GM12878 (cell line): Measurements from ENCODE around the gene LDB3. TPM values are rescaled to one million over a fixed set of nuclear protein-coding genes. Genes with fewer than 3 reads are reported as not detected.

Experiments
- ATF7 ChIP-seq: fragments of 450-650 bp; IDR thresholded peaks from 2 replicates; pipeline ENCODE4 v1.6.1; 2016; ENCODE audit warnings: low read depth, mild to moderate bottlenecking
- BMI1 ChIP-seq: fragments of 450-650 bp; IDR thresholded peaks from 2 replicates; pipeline ENCODE4 v1.6.1; 2016; ENCODE audit warnings: mild to moderate bottlenecking, moderate library complexity, borderline replicate concordance
- CHD2 ChIP-seq: IDR thresholded peaks from 2 replicates; pipeline ENCODE4 v1.6.1; 2011; ENCODE audit warnings: low read depth, low read length, improper control_type of control experiment, borderline replicate concordance
- HCFC1 ChIP-seq: fragments of 150-350 bp; IDR thresholded peaks from 2 replicates; pipeline ENCODE4 v1.6.1; 2014; ENCODE audit warnings: low read length
- HDGF ChIP-seq: fragments of 450-650 bp; IDR thresholded peaks from 2 replicates; pipeline ENCODE4 v1.6.1; 2016; ENCODE audit warnings: antibody characterized with exemption
- KLF5 ChIP-seq: fragments of 450-650 bp; IDR thresholded peaks from 2 replicates; pipeline ENCODE4 v1.6.1; 2014; ENCODE audit warnings: mild to moderate bottlenecking; ENCODE audit not compliant: partially characterized antibody
- RB1 ChIP-seq: fragments of 450-650 bp; formaldehyde crosslinking; IDR thresholded peaks from 2 replicates; pipeline ENCODE4 v1.6.1; 2017; ENCODE audit warnings: mild to moderate bottlenecking, borderline replicate concordance
- RBBP5 ChIP-seq: fragments of 200-600 bp; sonication (generic); conservative IDR thresholded peaks from 2 replicates; pipeline ENCODE4 v1.6.1; 2016
- SMAD1 ChIP-seq: fragments of 450-650 bp; IDR thresholded peaks from 2 replicates; pipeline ENCODE4 v1.6.1; 2018; ENCODE audit warnings: mild to moderate bottlenecking, low read depth; ENCODE audit not compliant: partially characterized antibody
- SP1 ChIP-seq: IDR thresholded peaks from one replicate; pipeline ENCODE4 v1.6.1; 2011; ENCODE audit warnings: low read depth, low read length
- SREBF1 ChIP-seq: IDR thresholded peaks from 2 replicates; pipeline ENCODE4 v1.6.1; 2012; ENCODE audit warnings: mild to moderate bottlenecking, low read length
- SUPT20H ChIP-seq: IDR thresholded peaks from 2 replicates; pipeline ENCODE4 v1.6.1; 2011; ENCODE audit warnings: low read depth, mild to moderate bottlenecking, low read length, moderate library complexity, borderline replicate concordance; ENCODE audit not compliant: control insufficient read depth
- WRNIP1 ChIP-seq: IDR thresholded peaks from 2 replicates; pipeline ENCODE4 v1.6.1; 2011; ENCODE audit warnings: low read depth, low read length, improper control_type of control experiment, borderline replicate concordance
- polyA plus RNA-seq, 11 experiments: library from polyadenylated mRNA; depleted of rRNA in 4 of 11; unstranded in 6 of 11; stranded (reverse) in 5 of 11; fragments of >200 nt; fragmentation: Nextera tagmentation in 4 of 11; fragmentation: Illumina TruSeq in 1 of 11; extraction: Ambion mirVana in 4 of 11; extraction: Trizol in 1 of 11; gene quantifications; 1 replicate in 1 of 11; 2 replicates in 10 of 11; pipeline versions ENCODE4 v1.2.1 to v1.2.3, GENCODE V29; 2011 to 2016; ENCODE audit warnings: inconsistent platforms in 2 of 11, missing spikeins in 2 of 11, low read depth in 1 of 11
- total RNA-seq, 4 experiments: library from RNA; depleted of rRNA in 3 of 4; stranded (reverse); fragments of >200 nt in 3 of 4; fragmentation: Illumina TruSeq in 1 of 4; extraction: Trizol in 1 of 4; gene quantifications; 2 replicates each; pipeline versions ENCODE4 v1.2.1 to v1.2.3, GENCODE V29; 2013 to 2021
- TF ChIP-seq, protein P1 (sequence below): fragments of 450-650 bp; IDR thresholded peaks from 2 replicates; pipeline ENCODE4 v1.6.1; 2018; ENCODE audit warnings: borderline replicate concordance, mild to moderate bottlenecking; ENCODE audit not compliant: partially characterized antibody
- TF ChIP-seq, protein P2 (sequence below): fragments of 450-650 bp; IDR thresholded peaks from 2 replicates; pipeline ENCODE4 v1.6.1; 2016; ENCODE audit warnings: mild to moderate bottlenecking
- TF ChIP-seq, protein P3 (sequence below): IDR thresholded peaks from 2 replicates; pipeline ENCODE4 v1.6.1; 2011; ENCODE audit warnings: borderline replicate concordance, low read depth, mild to moderate bottlenecking, moderate library complexity, mixed read lengths, low read length; ENCODE audit not compliant: insufficient read depth; ENCODE audit errors: extremely low read length
- TF ChIP-seq, protein P4 (sequence below): fragments of 450-650 bp; IDR thresholded peaks from 2 replicates; pipeline ENCODE4 v1.6.1; 2016; ENCODE audit warnings: mild to moderate bottlenecking, moderate library complexity, borderline replicate concordance
- TF ChIP-seq, protein P5 (sequence below): IDR thresholded peaks from 2 replicates; pipeline ENCODE4 v1.6.1; 2012; ENCODE audit warnings: low read depth, low read length, improper control_type of control experiment
- TF ChIP-seq, protein P6 (sequence below): fragments of 450-650 bp; formaldehyde crosslinking; IDR thresholded peaks from 2 replicates; pipeline ENCODE4 v1.5.0; 2022; ENCODE audit warnings: mild to moderate bottlenecking, missing genetic modification characterization

The LDB3 gene
- total and polyA plus RNA-seq, 10 of the 15 experiments (the other 5 are each of a cell fraction or from before 2014, with no cell fraction given) = 0.02 to 0.07 (median 0.04) TPM; not detected in 1

DNA sequence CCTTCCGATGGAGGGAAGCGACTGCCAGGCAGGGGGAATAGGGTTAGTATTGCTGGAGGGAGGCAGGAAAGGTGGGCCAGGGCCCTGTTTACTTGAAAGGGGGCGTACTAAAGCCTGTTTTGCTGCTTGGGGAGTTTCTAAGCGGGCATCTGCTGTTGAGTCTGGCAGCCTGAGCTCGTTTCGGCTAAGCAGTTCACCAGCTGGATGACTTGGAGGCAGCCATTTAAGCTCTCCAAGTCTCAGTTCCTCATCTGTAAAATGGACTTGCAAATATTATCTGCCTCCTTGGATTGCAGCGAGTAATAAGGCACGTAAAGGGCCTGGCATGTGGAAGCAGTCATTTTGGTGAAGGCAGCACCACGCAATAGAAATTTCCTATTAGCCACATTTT, 44.0 kb downstream of the LDB3 start (continued):
- TF ChIP-seq, protein P1, sequence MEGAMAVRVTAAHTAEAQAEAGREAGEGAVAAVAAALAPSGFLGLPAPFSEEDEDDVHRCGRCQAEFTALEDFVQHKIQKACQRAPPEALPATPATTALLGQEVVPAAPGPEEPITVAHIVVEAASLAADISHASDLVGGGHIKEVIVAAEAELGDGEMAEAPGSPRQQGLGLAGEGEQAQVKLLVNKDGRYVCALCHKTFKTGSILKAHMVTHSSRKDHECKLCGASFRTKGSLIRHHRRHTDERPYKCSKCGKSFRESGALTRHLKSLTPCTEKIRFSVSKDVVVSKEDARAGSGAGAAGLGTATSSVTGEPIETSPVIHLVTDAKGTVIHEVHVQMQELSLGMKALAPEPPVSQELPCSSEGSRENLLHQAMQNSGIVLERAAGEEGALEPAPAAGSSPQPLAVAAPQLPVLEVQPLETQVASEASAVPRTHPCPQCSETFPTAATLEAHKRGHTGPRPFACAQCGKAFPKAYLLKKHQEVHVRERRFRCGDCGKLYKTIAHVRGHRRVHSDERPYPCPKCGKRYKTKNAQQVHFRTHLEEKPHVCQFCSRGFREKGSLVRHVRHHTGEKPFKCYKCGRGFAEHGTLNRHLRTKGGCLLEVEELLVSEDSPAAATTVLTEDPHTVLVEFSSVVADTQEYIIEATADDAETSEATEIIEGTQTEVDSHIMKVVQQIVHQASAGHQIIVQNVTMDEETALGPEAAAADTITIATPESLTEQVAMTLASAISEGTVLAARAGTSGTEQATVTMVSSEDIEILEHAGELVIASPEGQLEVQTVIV = no peak
- TF ChIP-seq SUPT20H = no peak
- TF ChIP-seq, protein P2, sequence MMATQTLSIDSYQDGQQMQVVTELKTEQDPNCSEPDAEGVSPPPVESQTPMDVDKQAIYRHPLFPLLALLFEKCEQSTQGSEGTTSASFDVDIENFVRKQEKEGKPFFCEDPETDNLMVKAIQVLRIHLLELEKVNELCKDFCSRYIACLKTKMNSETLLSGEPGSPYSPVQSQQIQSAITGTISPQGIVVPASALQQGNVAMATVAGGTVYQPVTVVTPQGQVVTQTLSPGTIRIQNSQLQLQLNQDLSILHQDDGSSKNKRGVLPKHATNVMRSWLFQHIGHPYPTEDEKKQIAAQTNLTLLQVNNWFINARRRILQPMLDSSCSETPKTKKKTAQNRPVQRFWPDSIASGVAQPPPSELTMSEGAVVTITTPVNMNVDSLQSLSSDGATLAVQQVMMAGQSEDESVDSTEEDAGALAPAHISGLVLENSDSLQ = no peak
- TF ChIP-seq SREBF1 = no peak
- TF ChIP-seq, protein P3, sequence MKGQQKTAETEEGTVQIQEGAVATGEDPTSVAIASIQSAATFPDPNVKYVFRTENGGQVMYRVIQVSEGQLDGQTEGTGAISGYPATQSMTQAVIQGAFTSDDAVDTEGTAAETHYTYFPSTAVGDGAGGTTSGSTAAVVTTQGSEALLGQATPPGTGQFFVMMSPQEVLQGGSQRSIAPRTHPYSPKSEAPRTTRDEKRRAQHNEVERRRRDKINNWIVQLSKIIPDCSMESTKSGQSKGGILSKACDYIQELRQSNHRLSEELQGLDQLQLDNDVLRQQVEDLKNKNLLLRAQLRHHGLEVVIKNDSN = no peak
- TF ChIP-seq CHD2 = no peak
- TF ChIP-seq SP1 = no peak
- TF ChIP-seq ATF7 = no peak
- 0 out of 2 replicates have a peak, but pooled peaks have one; percentile 58 for TF ChIP-seq WRNIP1
- no peak for TF ChIP-seq KLF5
- TF ChIP-seq, protein P4, sequence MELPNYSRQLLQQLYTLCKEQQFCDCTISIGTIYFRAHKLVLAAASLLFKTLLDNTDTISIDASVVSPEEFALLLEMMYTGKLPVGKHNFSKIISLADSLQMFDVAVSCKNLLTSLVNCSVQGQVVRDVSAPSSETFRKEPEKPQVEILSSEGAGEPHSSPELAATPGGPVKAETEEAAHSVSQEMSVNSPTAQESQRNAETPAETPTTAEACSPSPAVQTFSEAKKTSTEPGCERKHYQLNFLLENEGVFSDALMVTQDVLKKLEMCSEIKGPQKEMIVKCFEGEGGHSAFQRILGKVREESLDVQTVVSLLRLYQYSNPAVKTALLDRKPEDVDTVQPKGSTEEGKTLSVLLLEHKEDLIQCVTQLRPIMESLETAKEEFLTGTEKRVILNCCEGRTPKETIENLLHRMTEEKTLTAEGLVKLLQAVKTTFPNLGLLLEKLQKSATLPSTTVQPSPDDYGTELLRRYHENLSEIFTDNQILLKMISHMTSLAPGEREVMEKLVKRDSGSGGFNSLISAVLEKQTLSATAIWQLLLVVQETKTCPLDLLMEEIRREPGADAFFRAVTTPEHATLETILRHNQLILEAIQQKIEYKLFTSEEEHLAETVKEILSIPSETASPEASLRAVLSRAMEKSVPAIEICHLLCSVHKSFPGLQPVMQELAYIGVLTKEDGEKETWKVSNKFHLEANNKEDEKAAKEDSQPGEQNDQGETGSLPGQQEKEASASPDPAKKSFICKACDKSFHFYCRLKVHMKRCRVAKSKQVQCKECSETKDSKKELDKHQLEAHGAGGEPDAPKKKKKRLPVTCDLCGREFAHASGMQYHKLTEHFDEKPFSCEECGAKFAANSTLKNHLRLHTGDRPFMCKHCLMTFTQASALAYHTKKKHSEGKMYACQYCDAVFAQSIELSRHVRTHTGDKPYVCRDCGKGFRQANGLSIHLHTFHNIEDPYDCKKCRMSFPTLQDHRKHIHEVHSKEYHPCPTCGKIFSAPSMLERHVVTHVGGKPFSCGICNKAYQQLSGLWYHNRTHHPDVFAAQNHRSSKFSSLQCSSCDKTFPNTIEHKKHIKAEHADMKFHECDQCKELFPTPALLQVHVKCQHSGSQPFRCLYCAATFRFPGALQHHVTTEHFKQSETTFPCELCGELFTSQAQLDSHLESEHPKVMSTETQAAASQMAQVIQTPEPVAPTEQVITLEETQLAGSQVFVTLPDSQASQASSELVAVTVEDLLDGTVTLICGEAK = no peak
- TF ChIP-seq SMAD1 = no peak
- TF ChIP-seq, protein P5, sequence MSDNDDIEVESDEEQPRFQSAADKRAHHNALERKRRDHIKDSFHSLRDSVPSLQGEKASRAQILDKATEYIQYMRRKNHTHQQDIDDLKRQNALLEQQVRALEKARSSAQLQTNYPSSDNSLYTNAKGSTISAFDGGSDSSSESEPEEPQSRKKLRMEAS = no peak
- TF ChIP-seq, protein P6, sequence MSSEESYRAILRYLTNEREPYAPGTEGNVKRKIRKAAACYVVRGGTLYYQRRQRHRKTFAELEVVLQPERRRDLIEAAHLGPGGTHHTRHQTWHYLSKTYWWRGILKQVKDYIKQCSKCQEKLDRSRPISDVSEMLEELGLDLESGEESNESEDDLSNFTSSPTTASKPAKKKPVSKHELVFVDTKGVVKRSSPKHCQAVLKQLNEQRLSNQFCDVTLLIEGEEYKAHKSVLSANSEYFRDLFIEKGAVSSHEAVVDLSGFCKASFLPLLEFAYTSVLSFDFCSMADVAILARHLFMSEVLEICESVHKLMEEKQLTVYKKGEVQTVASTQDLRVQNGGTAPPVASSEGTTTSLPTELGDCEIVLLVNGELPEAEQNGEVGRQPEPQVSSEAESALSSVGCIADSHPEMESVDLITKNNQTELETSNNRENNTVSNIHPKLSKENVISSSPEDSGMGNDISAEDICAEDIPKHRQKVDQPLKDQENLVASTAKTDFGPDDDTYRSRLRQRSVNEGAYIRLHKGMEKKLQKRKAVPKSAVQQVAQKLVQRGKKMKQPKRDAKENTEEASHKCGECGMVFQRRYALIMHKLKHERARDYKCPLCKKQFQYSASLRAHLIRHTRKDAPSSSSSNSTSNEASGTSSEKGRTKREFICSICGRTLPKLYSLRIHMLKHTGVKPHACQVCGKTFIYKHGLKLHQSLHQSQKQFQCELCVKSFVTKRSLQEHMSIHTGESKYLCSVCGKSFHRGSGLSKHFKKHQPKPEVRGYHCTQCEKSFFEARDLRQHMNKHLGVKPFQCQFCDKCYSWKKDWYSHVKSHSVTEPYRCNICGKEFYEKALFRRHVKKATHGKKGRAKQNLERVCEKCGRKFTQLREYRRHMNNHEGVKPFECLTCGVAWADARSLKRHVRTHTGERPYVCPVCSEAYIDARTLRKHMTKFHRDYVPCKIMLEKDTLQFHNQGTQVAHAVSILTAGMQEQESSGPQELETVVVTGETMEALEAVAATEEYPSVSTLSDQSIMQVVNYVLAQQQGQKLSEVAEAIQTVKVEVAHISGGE (CRISPR knock-in tag) = no peak
- no peak for TF ChIP-seq HCFC1
- no peak for TF ChIP-seq HDGF
- TF ChIP-seq RBBP5 = no peak
- TF ChIP-seq BMI1 = no peak
- TF ChIP-seq RB1 = no peak
